Measurements from ENCODE around the gene RTN4IP1.

The RTN4IP1 gene, protein sequence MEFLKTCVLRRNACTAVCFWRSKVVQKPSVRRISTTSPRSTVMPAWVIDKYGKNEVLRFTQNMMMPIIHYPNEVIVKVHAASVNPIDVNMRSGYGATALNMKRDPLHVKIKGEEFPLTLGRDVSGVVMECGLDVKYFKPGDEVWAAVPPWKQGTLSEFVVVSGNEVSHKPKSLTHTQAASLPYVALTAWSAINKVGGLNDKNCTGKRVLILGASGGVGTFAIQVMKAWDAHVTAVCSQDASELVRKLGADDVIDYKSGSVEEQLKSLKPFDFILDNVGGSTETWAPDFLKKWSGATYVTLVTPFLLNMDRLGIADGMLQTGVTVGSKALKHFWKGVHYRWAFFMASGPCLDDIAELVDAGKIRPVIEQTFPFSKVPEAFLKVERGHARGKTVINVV

DNA sequence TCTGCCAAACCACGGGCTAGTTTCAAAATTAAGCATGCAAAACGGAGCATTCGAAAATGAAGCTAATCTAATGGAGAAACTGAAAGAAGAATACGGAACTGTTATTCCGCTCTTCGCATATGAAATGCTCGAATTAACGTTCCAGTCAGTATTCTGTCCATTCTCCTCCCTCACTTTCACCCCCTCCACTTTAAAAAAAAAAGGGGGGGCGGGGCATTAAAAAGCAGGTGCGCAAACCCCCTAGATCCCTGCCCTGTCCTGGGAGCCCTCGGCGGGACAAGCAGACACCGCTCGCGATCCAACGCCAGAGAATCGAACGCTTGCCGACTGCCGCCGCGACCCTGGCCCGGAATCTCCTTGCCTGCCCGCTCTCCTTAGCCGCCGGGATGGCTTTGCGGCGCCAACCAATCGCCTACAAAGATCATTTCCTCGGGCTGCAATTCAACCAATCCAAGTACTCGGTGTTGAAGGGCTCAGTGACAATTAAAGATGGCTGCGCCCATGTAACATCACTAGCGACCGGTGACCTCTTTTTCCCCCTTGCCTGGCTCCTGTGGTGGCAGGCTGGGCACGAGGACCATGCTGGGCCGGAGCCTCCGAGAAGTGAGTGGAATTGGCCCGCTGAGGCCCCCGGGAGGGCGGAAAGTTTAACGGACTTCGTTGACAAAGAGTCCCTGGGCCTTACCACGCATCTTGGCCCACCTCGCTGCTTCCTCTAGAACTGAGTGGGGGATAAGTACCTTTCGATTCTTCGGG, at the start of gene RTN4IP1, which contains the start of gene QRSL1:
RTN4IP1 (minus strand) TSS at position 396 of the 756 bp plus-strand sequence. CDS start 477 bp downstream, outside the sequence.
QRSL1 (plus strand) TSS at position 476 of the 756 bp plus-strand sequence; CDS start at position 580, 104 bp downstream.
- FAIRE-seq, result no peak

DNA sequence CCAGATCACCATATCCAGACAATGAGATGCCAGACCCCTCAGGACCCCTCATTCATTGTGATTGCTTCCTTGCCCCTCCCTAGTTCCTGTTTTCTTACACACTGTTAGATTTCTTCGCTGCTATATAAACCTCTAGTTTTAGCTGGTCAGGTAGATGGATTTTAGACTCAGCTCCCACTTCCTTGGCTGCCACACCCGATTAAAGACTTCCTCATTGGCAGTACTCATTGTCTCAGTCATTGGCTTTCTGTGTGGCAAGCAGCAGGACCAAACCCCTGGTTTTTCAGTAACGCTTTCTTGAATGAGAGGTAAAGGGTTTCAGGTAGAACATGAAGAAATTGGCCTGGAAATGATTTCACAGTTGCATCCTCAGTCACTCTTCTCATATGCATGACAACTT, 48.0 kb upstream of the RTN4IP1 start:
- DNase-seq (ENCODE audit: low spot score) (no peak), FAIRE-seq (no peak)

More for the DNA sequence above, at the start of gene RTN4IP1, which contains the start of gene QRSL1:
- DNase-seq (ENCODE audit: low spot score), result peak; percentile 92

DNA sequence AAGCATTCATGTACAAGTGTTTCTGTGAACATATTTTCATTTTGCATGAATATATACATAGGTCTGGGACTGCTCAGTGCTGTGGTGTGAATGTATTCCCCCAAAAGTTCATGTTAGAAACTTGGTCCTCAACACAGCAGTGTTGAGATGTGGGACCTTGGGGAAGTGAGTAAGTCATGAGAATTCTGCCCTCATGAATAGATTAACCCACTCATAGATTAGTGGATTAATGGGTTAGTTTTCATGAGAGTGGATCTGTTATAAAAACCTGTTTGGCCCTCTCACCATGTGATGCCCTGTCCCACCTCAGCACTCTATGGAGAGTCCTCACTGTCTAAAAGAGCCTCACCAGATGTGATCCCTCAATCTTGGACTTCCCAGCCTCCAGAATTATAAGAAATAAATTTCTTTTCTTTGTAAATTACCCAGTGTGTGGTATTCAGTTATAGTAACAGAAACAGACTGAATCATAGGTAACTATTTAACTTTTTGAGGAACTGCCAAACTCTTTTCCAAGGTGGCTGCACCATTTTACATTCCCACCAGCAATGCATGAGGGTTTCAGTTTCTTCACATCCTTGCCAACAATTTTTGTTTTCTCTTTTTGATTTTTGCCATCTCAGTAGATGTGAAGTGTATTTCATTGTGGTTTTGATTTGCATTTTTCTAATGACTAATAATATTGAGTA, 45.4 kb upstream of the RTN4IP1 start:
- DNase-seq (ENCODE audit: low spot score) (no peak), FAIRE-seq (no peak)

DNA sequence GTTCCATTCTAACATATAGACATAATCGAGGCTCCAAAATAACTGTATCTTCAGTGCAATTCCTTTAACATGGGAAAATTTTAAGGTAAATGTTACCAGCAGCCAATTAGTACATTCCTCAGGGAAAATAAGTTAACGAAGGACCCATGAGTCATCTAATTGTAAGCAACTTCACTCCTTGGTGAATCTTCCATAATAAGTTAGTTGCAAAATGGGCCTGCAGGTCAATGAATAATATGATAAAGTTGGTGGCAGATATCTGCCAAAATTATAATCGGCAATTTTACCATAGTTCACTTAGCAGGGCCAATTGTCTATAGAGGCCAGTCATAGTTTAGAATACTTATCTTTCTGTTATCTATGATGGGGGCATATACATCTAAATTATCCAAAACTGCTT, 42.4 kb upstream of the RTN4IP1 start:
- no peak for FAIRE-seq
- DNase-seq (ENCODE audit: low spot score), result no peak

DNA sequence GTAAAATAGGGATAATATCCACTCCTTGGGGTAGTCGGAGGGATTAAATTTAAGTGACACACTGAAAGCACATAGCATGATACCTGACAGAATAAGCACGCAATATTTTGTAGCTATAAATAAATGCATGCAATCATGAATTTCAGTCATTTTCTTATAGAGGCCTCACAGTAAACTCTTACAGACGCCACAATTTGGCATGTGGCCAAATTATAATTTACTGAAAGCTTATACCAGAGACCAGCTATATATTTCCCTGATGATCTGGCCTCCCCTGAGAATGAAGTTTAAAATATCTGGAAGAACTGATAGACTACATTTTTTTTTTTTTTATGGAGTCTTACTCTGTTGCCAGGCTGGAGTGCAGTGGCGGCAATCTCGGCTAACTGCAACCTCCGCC, 40.9 kb upstream of the RTN4IP1 start:
- no peak for DNase-seq (ENCODE audit: low spot score)
- FAIRE-seq, result no peak

DNA sequence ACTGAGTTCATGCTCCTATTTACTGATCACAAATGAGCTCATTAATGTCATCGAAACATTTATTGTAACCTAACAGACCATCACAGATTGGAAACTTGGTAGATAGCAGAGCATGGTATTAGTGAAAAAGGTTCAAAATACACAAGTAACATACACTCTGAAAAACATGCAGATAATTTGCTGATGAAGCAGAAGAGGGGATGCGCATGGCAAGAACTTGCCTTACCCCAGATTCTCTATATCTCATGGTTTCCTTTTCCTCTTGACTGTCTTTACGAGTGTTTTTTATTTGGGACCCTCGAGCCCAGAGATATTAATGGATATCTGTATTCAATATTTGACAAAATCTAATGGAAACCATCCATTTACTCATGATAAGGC, 37.7 kb upstream of the RTN4IP1 start:
- FAIRE-seq (no peak), DNase-seq (ENCODE audit: low spot score) (no peak)

DNA sequence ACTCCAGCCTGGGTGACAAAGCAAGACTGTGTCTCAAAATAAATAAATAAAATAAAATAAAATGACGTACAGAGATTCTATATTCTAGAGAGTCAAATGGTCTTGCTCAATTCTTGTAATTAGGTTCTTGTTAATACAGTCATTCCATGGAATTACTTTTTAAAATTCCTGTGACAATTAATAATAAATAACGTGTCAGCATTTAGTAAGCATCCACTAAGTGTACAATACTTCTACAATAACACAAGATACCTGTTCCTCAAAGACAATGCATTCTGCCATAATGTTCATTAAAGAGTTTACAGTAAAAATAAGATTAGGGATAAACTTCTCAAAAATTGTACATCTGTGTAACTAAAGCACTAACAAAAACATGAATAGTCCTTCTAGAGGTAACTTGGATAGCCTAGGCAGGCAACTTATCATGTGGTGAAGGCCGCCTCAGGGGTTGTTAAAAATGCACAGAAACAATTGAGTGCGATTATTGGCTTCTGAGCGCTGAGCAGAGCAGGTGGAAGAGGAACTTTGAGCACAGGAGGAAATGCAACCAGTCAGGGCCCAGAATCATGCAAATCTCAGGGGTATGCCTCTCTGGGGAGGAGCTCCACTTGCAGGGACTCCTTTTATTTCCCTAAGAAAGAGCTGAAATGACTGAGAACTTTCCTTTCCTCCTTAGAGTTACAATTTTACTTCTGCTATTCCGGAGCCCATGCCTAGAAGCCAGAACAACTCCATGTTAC, 37.2 kb upstream of the RTN4IP1 start:
- FAIRE-seq (no peak), DNase-seq (ENCODE audit: low spot score) (no peak)

DNA sequence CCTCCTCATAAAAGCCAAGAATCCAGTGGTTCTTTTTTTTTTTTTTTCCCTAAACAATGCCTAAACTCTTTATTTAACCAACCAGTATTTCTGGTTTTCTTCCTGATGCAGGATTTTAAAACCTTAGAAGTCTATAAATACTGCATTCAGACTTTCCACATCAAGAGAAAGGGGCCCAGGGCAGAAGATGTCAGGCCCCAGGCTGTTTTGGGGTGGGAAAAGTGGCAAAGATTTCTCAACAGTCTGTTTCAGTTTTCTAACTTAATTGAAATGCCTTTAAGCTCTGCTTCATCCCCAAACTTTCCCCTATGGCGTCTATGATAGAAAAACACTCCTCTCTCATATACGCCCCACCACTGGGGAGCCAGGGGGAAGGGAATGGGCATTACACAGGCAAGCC, 33.2 kb upstream of the RTN4IP1 start:
- no peak for DNase-seq (ENCODE audit: low spot score)
- no peak for FAIRE-seq

DNA sequence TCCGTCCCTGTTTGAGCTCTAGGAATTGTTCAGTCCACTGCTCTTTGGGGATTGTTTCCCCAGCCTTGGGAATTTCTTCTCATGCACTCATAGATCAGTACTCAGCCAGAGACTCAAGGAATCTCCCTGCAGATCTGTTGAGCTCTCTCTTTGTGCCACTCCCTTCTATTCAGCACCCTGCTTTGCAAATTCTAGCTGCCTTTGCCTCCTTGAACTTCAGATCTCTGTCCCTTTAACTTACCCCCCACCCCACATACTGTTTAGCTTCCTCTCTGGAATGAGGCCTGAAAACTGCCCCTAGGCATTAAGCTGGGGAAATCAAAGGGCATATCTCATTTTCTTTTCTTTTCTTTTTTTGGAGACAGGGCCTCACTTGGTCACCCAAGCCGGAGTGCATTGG, 30.6 kb upstream of the RTN4IP1 start:
- no peak for FAIRE-seq
- DNase-seq (ENCODE audit: low spot score), result no peak

DNA sequence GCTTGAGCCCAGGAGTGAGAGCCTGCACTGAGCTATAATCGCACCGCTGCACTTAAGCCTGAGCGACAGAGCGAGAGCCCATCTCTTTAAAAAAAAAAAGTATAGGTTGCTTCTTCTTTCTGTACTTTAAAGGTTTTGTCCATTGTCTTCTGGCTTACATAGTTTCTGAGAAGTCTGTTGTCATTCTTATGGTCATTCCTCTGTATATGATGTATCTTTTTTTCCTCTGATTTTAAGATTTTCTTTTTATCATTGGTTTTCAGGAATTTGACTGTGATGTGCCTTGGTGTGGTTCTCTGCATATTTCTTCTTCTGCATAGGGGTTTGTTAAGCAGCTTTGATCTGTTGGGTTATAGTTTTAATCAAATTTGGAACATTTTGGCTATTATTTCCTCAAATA, 29.2 kb upstream of the RTN4IP1 start:
- FAIRE-seq (no peak), DNase-seq (ENCODE audit: low spot score) (no peak)

DNA sequence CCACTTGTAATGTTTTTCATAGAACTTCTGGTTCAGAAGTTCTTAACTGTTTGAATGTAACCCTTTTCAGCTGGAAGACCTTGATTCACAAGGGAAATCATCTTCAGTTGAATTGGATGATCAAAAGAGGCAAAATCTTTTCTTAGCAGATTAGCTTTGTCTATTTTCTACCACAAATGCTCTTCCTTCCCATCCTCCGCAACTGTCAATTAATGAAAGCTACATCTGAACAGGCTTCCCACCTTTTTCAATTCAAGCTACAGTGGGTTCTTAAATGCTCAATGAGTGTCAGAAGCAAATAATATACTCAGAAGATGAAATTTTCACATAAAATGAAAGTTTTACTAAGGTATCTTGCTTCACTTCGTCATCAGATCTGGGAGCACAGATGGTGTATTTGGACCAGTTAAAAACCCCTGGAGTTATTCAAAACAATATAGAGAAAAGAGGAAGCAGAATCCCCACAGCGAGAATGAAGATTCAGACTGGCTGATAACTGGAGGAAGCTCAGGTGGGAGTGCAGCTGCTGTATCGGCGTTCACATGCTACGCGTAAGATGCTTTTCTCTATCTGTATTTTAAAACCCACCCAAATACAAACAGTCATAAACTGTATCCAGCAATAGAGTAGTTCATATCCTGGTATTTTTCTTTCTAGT, 19.5 kb upstream of the RTN4IP1 start:
- DNase-seq (ENCODE audit: low spot score) (no peak), FAIRE-seq (no peak)

DNA sequence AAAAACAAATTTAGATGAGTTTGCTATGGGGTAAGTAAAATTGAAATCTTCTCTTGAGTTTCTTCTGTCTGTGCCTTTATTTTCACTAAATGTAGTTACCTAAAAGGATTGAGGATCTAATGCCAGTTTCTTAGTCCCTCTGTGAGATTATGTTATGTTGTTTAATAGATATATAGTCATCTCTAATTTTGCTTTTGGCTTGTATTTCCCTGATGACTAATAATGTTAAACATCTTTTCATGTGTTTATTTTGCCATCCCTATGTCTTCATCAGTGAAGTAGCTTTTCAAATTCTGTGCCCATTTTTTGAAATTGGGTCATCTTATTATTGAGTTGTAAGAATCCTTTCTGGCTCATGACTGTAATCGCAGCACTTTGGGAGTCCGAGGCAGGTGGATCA, 13.8 kb upstream of the RTN4IP1 start:
- DNase-seq (ENCODE audit: low spot score) (no peak), FAIRE-seq (no peak)

DNA sequence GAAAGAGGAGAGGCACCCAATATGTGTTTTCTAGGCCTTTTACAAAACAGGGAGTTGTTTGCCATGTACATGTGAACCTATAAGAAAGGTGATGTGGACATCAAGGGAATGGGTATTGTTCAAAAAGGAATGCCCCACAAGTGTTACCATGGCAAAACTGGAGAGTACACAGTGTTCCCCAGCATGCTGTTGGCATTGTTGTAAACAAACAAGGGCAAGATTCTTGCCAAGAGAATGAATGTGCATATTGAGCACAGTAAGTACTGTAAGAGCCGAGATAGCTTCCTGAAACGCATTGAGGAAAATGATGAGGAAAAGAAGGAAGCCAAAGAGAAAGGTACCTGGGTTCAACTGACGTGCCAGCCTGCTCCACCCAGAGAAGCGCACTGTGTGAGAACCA, 13.2 kb upstream of the RTN4IP1 start:
- no peak for FAIRE-seq

DNA sequence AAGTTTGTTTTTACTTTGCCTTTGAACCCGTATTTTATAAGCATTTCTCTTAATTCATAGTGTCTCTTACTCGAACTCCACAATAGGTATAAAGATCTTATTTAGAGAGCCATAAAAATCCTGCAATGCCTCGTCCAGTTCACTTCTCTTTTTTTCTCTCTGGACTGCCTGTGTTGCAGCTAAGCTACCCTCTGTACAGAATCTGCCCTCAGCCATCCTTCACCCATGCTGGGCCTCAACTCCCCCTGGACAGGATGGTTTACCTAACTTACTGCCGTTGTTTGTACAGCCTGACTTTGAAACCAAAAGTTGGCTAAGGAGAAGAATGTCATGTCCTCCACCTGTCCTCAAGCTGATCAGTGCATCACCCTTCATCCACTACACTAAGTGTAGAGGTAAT, 10.5 kb upstream of the RTN4IP1 start:
- DNase-seq (ENCODE audit: low spot score) (no peak), FAIRE-seq (no peak)

More for the DNA sequence above, 13.2 kb upstream of the RTN4IP1 start:
- no peak for DNase-seq (ENCODE audit: low spot score)

DNA sequence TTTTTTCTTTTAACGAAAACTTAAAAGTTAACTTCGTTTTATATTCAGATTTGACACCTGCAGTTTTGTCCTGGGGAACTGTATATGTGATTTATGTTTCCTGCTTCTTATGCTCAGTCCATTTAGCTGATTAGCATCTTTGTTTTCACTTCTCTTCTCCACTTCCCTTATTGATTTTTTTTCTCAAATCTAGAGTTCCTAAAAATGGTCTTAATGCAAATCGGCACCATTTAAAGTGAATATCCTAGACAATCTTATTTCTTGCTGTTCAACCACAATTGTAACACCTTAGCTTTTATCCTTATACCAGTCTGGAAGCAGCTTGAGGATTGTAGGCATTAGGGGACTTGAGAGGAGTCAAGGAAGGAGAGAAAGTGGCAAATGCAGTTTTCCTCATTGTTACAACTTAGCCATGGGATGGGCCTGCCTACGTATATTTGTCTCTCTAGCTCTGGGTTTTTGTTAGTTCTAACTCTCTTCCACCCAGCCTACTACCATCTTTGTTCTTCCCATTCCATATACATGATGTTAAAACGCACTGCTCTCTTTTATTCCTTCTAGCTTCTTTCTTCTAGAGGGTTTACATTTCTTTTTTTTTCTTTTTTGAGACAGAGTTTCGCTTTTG, 8.5 kb upstream of the RTN4IP1 start:
- no peak for DNase-seq (ENCODE audit: low spot score)
- FAIRE-seq, result no peak

DNA sequence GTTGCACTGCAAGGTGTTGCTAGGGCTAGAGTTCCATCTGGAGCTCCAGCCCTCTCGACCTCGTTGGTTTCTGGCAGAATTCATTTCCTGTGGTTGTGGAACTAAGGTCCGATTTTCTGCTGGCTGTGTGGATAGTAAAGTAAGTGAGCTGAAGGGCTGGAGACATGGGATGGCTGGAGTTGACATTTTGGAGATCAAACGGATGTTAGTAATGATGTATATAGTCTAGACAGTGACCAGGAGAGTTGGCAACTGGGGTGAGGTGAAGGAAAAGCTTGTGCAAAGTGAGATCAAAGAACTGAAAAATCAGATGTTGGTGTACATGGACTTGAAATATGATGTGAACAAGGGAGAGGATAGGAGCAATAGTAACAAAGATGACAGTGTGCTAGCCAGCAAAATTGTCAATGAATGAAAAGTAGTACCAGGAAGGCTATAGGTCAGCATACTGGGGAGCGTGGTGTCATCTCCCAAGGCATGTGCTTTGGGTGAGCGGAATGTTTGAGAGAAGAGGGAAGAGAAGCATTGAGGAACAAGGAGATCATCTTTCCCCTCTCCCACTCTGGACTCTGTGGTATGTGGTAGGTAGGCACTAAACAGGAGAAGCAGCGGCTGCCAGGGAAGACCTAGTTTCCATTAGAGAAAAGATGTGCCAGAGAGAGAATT, 7.9 kb upstream of the RTN4IP1 start:
- FAIRE-seq (no peak), DNase-seq (ENCODE audit: low spot score) (no peak)

DNA sequence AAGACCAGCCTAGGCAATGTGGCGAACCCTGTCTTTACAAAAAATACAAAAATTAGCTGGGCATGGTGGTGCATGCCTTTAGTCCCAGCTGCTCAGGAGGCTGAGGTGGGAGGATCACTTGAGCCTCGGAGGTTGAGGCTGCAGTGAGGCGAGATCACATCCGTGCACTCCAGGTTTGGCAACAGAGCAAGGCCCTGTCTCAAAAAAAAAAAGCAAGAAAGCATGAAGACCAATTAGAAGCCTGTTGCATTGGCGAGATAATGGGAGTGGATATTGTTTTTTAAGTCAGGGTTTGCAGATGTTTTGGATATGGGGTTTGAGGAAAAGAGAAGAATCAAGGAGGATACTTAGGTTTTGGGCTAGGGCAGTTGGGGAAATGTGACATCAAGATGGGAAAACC, 5.3 kb upstream of the RTN4IP1 start:
- FAIRE-seq (no peak), DNase-seq (ENCODE audit: low spot score) (no peak)

DNA sequence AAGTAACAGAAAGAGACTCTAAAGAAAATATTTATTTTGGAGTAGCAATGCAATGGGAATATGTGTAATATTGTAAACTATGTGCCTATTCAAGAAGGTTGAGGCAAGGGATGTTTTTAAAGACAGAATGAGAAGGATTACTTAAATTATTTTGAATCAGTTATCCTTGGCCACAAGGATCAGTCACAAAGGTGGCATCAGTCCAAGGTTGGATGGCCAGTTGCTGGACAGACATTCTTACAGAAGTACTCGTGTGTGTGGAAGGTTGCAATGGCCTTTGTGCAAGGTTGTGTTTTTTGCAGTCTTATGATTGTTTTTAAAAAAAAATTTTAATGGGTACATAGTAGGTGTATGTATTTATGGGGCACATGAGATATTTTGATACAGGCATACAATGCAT, 2.0 kb upstream of the RTN4IP1 start:
- DNase-seq (ENCODE audit: low spot score) (no peak), FAIRE-seq (no peak)

DNA sequence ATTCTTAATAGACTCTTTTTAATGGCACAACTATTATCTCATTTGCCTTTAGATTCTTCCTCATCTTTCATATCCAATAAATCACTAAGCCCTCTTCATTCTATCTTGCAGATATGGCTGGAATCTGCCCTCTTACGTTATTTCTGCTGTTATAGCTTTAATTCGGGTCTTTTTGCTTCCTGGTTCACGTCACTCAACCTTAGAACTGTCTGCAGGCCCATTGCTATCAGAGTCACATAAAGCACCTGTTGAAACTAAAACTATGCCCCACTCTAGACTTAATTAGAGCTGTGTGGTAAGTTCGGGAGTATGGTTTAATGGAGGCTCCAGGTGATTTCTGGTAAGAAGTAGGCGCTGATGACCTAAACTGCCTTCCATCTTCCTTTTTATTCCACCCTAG, 1.1 kb upstream of the RTN4IP1 start:
- DNase-seq (ENCODE audit: low spot score) (no peak), FAIRE-seq (no peak)

DNA sequence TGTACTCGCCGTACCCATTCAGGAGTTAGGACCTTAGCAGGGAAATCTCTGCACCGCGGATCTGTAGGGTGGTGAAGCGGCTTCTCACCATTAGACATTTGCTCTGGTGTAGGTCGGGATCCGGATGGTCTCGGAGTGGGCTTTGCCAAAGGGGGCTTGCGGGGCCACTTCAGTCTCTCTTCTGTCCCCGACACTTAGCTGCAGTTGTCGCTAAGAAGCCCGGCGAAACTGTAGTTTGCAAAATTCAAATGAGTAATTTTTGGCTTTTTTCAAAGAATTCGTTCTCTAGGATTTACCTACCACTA, 513 bp upstream of the RTN4IP1 start:
- no peak for DNase-seq (ENCODE audit: low spot score)
- FAIRE-seq, result no peak
